ENCODE results near the gene COPE. TPM values are rescaled to one million over a fixed set of nuclear protein-coding genes. Genes with fewer than 3 reads are reported as not detected.

Gene COPE
- polyA plus RNA-seq, 1 donor (not counting 4 experiments of a cell fraction or from before 2014, with no cell fraction given), result 109 TPM

DNA sequence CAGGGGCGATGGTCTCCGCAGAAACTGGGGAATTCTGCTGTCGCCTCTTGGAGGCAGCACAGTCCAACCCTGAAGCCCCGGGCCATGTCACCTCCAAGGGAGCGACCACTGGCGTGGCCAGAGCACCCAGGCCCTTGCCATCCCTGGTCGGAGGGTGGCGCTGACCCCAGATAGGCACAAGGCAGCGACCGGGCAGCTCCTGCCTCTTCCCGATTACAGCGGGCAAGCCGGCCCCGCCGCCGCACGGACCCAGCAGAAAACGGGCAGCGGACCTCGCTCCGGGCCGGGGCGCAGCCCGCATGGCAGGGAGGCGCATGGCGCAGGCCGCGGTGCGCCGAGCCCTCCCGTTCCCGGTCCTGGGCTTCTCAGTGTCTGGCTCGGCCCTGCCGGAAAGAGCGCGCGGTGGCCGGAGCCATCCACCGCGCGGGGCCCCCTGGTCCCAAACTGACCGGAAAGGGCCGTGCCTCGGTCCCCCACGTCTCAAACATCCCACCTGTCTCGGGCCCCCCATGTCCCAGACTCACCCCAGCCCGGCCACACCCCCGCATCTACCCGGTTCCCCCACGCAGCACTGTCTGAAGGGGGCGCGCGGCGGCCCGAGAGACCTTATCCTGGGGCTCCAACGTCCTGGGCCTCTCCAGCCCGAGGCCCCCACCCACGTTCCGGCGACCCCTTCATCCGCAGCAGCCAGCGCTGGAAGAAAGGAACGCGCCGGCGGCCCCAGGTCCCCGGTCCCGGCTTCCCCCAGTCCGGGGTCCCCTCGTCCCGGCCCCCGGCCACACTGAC is 24.0 kb downstream of the COPE start:
- no peak overlapping the region for H2AFZ ChIP-seq (ENCODE audit: control insufficient read depth, low read length)
- no peak overlapping the region for H3K9ac ChIP-seq (ENCODE audit: control insufficient read depth, extremely low read depth, insufficient read depth, low read length)
- no peaks in the 10 kb centered on the region for H3K9me1 ChIP-seq (ENCODE audit: control insufficient read depth, extremely low read depth, insufficient read depth, low read length)
- TF ChIP-seq, protein P1, sequence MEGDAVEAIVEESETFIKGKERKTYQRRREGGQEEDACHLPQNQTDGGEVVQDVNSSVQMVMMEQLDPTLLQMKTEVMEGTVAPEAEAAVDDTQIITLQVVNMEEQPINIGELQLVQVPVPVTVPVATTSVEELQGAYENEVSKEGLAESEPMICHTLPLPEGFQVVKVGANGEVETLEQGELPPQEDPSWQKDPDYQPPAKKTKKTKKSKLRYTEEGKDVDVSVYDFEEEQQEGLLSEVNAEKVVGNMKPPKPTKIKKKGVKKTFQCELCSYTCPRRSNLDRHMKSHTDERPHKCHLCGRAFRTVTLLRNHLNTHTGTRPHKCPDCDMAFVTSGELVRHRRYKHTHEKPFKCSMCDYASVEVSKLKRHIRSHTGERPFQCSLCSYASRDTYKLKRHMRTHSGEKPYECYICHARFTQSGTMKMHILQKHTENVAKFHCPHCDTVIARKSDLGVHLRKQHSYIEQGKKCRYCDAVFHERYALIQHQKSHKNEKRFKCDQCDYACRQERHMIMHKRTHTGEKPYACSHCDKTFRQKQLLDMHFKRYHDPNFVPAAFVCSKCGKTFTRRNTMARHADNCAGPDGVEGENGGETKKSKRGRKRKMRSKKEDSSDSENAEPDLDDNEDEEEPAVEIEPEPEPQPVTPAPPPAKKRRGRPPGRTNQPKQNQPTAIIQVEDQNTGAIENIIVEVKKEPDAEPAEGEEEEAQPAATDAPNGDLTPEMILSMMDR (optimal IDR thresholded peaks at IDR 0.05 in 1 of 3, IDR thresholded peaks at IDR 0.05 in 1 of 3, conservative IDR thresholded peaks at IDR 0.05 in 1 of 3; ENCODE audit: extremely low read depth in 1 of 3, insufficient read depth in 2 of 3, low read length in 3 of 3), result peak in 1 of 3 experiments; percentile 51
- peak; percentile 97 for TF ChIP-seq EZH2 (IDR thresholded peaks at IDR 0.05; ENCODE audit: low read length)
- H3K36me3 ChIP-seq (ENCODE audit: control insufficient read depth in 2 of 2, extremely low read depth in 1 of 2, insufficient read depth in 2 of 2, low read length in 2 of 2), result peaks cover 0 to 3% of the 10 kb centered on the region in 2 experiments
- H3K27ac ChIP-seq (ENCODE audit: control insufficient read depth, insufficient read depth, low read length), result no peak overlapping the region
- dilution Hi-C loops (cut with MboI; ENCODE audit: extremely low pct_ligation_motif_present, low sequenced_read_pairs), result no loop called here
- H3K4me2 ChIP-seq (ENCODE audit: control insufficient read depth, extremely low read depth, insufficient read depth, low read depth, low read length), result peak overlapping the region; percentile 67
- H4K20me1 ChIP-seq (ENCODE audit: control insufficient read depth, extremely low read depth, insufficient read depth, low read length), result no peaks in the 10 kb centered on the region
- no peaks in the 10 kb centered on the region for H3K4me1 ChIP-seq (ENCODE audit: control insufficient read depth, extremely low read depth, insufficient read depth, low read length)
- no peaks in the 10 kb centered on the region for H3K9me3 ChIP-seq (ENCODE audit: control insufficient read depth, low read depth, low read length)
- peaks cover 35% of the 10 kb centered on the region for H3K27me3 ChIP-seq (ENCODE audit: control insufficient read depth, extremely low read depth, insufficient read depth, low read length)
- peak overlapping the region in 1 of 3 experiments; percentile 18 for H3K4me3 ChIP-seq (ENCODE audit: control insufficient read depth in 2 of 3, extremely low read depth in 1 of 3, insufficient read depth in 2 of 3, low read depth in 1 of 3, low read length in 3 of 3)
- no peak for DNase-seq (ENCODE audit: low read depth, low spot score)
- no peaks in the 10 kb centered on the region for H3K79me2 ChIP-seq (ENCODE audit: control insufficient read depth, insufficient read depth, low read length)
- FAIRE-seq, result no peak

DNA sequence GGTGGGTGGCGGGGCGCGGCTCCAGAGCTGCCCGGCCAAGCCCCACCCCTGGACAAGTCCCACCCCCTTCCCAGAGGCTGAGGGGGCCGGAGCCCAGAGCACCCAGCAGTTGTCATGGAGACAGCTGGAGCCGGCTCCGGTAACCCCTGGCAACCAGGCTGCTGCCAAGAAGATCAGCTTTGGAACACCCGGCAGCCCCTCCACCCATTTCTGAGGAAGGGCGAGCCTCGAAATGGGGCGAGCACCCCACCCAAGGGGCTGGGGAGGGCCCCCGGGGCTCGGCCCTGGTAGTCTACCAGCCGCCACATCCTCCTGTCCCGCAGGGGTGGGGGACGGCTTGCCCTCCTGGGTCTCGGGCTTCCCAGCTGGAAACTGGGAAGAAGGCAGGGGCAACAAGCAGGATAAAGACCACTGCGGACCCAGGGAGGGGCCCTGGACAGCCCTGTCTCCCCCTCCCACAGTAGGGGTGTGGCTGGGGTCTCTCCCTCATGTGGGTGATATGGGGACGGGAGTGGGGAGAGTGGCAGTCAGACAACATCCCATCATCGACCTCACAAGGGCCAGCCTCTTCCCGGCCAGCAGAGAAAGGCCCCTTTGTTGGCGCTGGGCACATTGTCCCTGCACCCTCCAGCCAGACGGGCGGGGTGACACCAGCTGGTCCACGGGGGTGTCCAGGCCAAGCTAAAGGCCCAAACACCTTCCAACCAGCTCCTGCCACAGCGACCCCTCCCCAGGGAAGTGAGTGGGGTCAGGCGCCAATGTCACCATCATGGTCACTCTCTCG is 24.7 kb downstream of the COPE start:
- no peak for TF ChIP-seq EZH2 (IDR thresholded peaks at IDR 0.05; ENCODE audit: low read length)
- TF ChIP-seq, protein P1 (optimal IDR thresholded peaks at IDR 0.05 in 1 of 3, IDR thresholded peaks at IDR 0.05 in 1 of 3, conservative IDR thresholded peaks at IDR 0.05 in 1 of 3; ENCODE audit: extremely low read depth in 1 of 3, insufficient read depth in 2 of 3, low read length in 3 of 3), result no peak

More for the DNA sequence above, 24.7 kb downstream of the COPE start:
- Histone ChIP-seq H3K27ac (ENCODE audit: control insufficient read depth, insufficient read depth, low read length) (no peak overlapping the region), H3K4me1 (ENCODE audit: control insufficient read depth, extremely low read depth, insufficient read depth, low read length) (no peaks in the 10 kb centered on the region), H3K36me3 (ENCODE audit: control insufficient read depth in 2 of 2, extremely low read depth in 1 of 2, insufficient read depth in 2 of 2, low read length in 2 of 2) (peaks cover 0 to 2% of the 10 kb centered on the region in 2 experiments), H3K4me3 (ENCODE audit: control insufficient read depth in 2 of 3, extremely low read depth in 1 of 3, insufficient read depth in 2 of 3, low read depth in 1 of 3, low read length in 3 of 3) (no peak overlapping the region), H3K9ac (ENCODE audit: control insufficient read depth, extremely low read depth, insufficient read depth, low read length) (no peak overlapping the region), H2AFZ (ENCODE audit: control insufficient read depth, low read length) (no peak overlapping the region), H3K9me1 (ENCODE audit: control insufficient read depth, extremely low read depth, insufficient read depth, low read length) (no peaks in the 10 kb centered on the region), H3K9me3 (ENCODE audit: control insufficient read depth, low read depth, low read length) (no peaks in the 10 kb centered on the region), H3K4me2 (ENCODE audit: control insufficient read depth, extremely low read depth, insufficient read depth, low read depth, low read length) (peak overlapping the region; percentile 67), H3K79me2 (ENCODE audit: control insufficient read depth, insufficient read depth, low read length) (no peaks in the 10 kb centered on the region), H3K27me3 (ENCODE audit: control insufficient read depth, extremely low read depth, insufficient read depth, low read length) (peaks cover 35% of the 10 kb centered on the region), H4K20me1 (ENCODE audit: control insufficient read depth, extremely low read depth, insufficient read depth, low read length) (no peaks in the 10 kb centered on the region)
- no peak for DNase-seq (ENCODE audit: low read depth, low spot score)
- FAIRE-seq, result no peak
- dilution Hi-C loops (cut with MboI; ENCODE audit: extremely low pct_ligation_motif_present, low sequenced_read_pairs), result no loop called here
